ENCODE measurements around the gene HUNK. TPM values are rescaled to one million over a fixed set of nuclear protein-coding genes. Genes with fewer than 3 reads are reported as not detected.

HUNK gene
- total and polyA plus RNA-seq, 2 of the 8 experiments (the other 6 are each of a cell fraction or from before 2014, with no cell fraction given) = 1.9 to 10.2 TPM

- Histone ChIP-seq H3K23ac (ENCODE audit: insufficient read length) (no peak overlapping the region), H3K27ac (ENCODE audit: low read depth, low read length) (no peak overlapping the region), H2BK12ac (ENCODE audit: low read depth, low read length) (no peak overlapping the region), H2BK15ac (ENCODE audit: low read length) (no peak overlapping the region), H3K4me3 (ENCODE audit: extremely low read depth in 1 of 4, insufficient read depth in 2 of 4, low read depth in 3 of 4, low read length in 4 of 4) (no peak overlapping the region), H3K9me3 (ENCODE audit: insufficient read depth in 2 of 2, low read depth in 1 of 2, low read length in 1 of 2) (peaks cover 0 to 4% of the 10 kb centered on the region in 2 experiments; a peak in 1 of 4 replicates), H3K18ac (ENCODE audit: extremely low read depth, low read length) (no peak overlapping the region), H3K4ac (replicated peaks; ENCODE audit: insufficient read length, low read depth, low read length) (no peak overlapping the region), H2BK5ac (ENCODE audit: low read depth, low read length) (no peak overlapping the region), H3K9ac (replicated peaks in 1 of 4; ENCODE audit: extremely low read depth in 1 of 4, low read depth in 3 of 4, low read length in 3 of 4) (no peak overlapping the region), H4K8ac (ENCODE audit: extremely low read depth, insufficient read depth, low read length) (no peak overlapping the region), H3K79me2 (ENCODE audit: control insufficient read depth in 1 of 2, insufficient read depth in 2 of 2, low read length in 2 of 2) (no peaks in the 10 kb centered on the region), H2AFZ (ENCODE audit: low read length) (no peak overlapping the region), H3K36me3 (ENCODE audit: control insufficient read depth in 2 of 4, insufficient read depth in 4 of 4, low read length in 3 of 4) (no peaks in the 10 kb centered on the region), H3K4me1 (replicated peaks in 1 of 4; ENCODE audit: control insufficient read depth in 3 of 4, insufficient read depth in 4 of 4, low read length in 3 of 4) (no peaks in the 10 kb centered on the region), H3K56ac (replicated peaks; ENCODE audit: insufficient read length, low read depth, low read length) (no peak overlapping the region), H2AK5ac (ENCODE audit: low read depth, low read length) (no peak overlapping the region), H4K20me1 (replicated peaks in 1 of 2; ENCODE audit: control insufficient read depth in 1 of 2, insufficient read depth in 2 of 2, low read length in 2 of 2) (no peaks in the 10 kb centered on the region), H2BK120ac (replicated peaks; ENCODE audit: low read depth, low read length) (no peak overlapping the region), H3K14ac (ENCODE audit: insufficient read length) (no peak overlapping the region), H4K5ac (ENCODE audit: insufficient read length, low read depth, low read length) (no peak overlapping the region), H3K4me2 (ENCODE audit: insufficient read depth in 1 of 2, low read depth in 2 of 2, low read length in 2 of 2) (no peak overlapping the region), H3K79me1 (ENCODE audit: low read depth, low read length) (no peaks in the 10 kb centered on the region), H4K91ac (replicated peaks; ENCODE audit: insufficient read length, low read length) (no peak overlapping the region), H3K27me3 (replicated peaks in 1 of 4; ENCODE audit: control insufficient read depth in 3 of 4, extremely low read depth in 1 of 4, insufficient read depth in 3 of 4, low read length in 3 of 4) (no peaks in the 10 kb centered on the region), H2BK20ac (ENCODE audit: low read length) (no peak overlapping the region), H3K23me2 (ENCODE audit: low read depth, low read length) (no peaks in the 10 kb centered on the region)
- FAIRE-seq (no peak), DNase-seq (ENCODE audit: low read depth in 1 of 2, low spot score in 2 of 2) (no peak)
- ChIA-PET POLR2A (ENCODE audit: partially characterized antibody) (no interaction called here), CTCF (ENCODE audit: partially characterized antibody) (interaction anchor here (1.0 kb wide), 1 partner anchor 14 kb away, joined by 3 read pairs; no protein-coding TSS in a partner anchor)
- TF ChIP-seq GABPA (IDR thresholded peaks at IDR 0.05; ENCODE audit: borderline replicate concordance, insufficient read depth, low read length) (no peak), SP4 (IDR thresholded peaks at IDR 0.05; ENCODE audit: low read length) (no peak)
- WGBS, 2 experiments (ENCODE audit: extremely low coverage in 1 of 2, insufficient coverage in 1 of 2, insufficient read length in 1 of 2, insufficient replicate concordance in 2 of 2, low coverage in 1 of 2, low lambda C conversion rate in 2 of 2, missing lambda C conversion rate in 1 of 2) = 96% methylated on average over 2 of the region's 2 CpGs; no CpG with 5 or more reads in 1 of the 2 experiments
Measured at GRCh38 chr21:32035617-32036016, 162.8 kb downstream of the HUNK start.
